GM23248 (cell line): ENCODE measurements around the gene SIK3. TPM values are rescaled to one million over a fixed set of nuclear protein-coding genes. Genes with fewer than 3 reads are reported as not detected.
A peak's percentile ranks its signal among the peaks of the same experiment; 100 is the strongest.

Experiments used
- DNase-seq: peaks from one replicate; pipeline ENCODE4 v3.0.0-alpha.2; 2015
- H2AFZ ChIP-seq: fragments of 200-600 bp; sonication (generic); 2 replicates; pipeline ENCODE4 v1.6.1; 2016; ENCODE audit warnings: antibody characterized with exemption
- H3F3A ChIP-seq: fragments of 200-600 bp; sonication (generic); 2 replicates; pipeline ENCODE4 v1.6.1; 2016; ENCODE audit warnings: mild to moderate bottlenecking, antibody characterized with exemption, mixed run types; ENCODE audit not compliant: insufficient read depth
- H3K27ac ChIP-seq: fragments of 200-600 bp; sonication (generic); 2 replicates; pipeline ENCODE4 v1.5.1; 2016; ENCODE audit warnings: mild to moderate bottlenecking
- H3K27me3 ChIP-seq: fragments of 200-600 bp; sonication (generic); replicated peaks from 2 replicates; pipeline ENCODE4 v1.6.1; 2016; ENCODE audit warnings: mild to moderate bottlenecking; ENCODE audit not compliant: insufficient read depth
- H3K36me3 ChIP-seq: fragments of 200-600 bp; sonication (generic); 2 replicates; pipeline ENCODE4 v1.6.1; 2016; ENCODE audit warnings: low read depth, mild to moderate bottlenecking
- H3K4me1 ChIP-seq: fragments of 200-600 bp; sonication (generic); 2 replicates; pipeline ENCODE4 v1.6.1; 2016; ENCODE audit warnings: mild to moderate bottlenecking; ENCODE audit not compliant: insufficient read depth
- H3K4me2 ChIP-seq: fragments of 200-600 bp; sonication (generic); one replicate; pipeline ENCODE4 v1.6.1; 2016; ENCODE audit warnings: mild to moderate bottlenecking; ENCODE audit not compliant: unreplicated experiment
- H3K4me3 ChIP-seq: fragments of 200-600 bp; sonication (generic); 2 replicates; pipeline ENCODE4 v1.5.1; 2016; ENCODE audit warnings: mild to moderate bottlenecking
- H3K79me2 ChIP-seq: fragments of 200-600 bp; sonication (generic); 2 replicates; pipeline ENCODE4 v1.6.1; 2016; ENCODE audit warnings: mild to moderate bottlenecking; ENCODE audit not compliant: insufficient read depth
- H3K9ac ChIP-seq: fragments of 200-600 bp; sonication (generic); 2 replicates; pipeline ENCODE4 v1.6.1; 2016; ENCODE audit warnings: mild to moderate bottlenecking
- H3K9me2 ChIP-seq: fragments of 200-600 bp; sonication (generic); 2 replicates; pipeline ENCODE4 v1.6.1; 2016; ENCODE audit warnings: mixed run types, mild to moderate bottlenecking, moderate library complexity; ENCODE audit not compliant: insufficient read depth
- H3K9me3 ChIP-seq: fragments of 200-600 bp; sonication (generic); one replicate; pipeline ENCODE4 v1.6.1; 2017; ENCODE audit warnings: low read depth
- H4K20me1 ChIP-seq: fragments of 200-600 bp; sonication (generic); 2 replicates; pipeline ENCODE4 v1.6.0; 2016; ENCODE audit not compliant: insufficient read depth
- EZH2 ChIP-seq: fragments of 200-600 bp; sonication (generic); IDR thresholded peaks from 2 replicates; pipeline ENCODE4 v1.6.1; 2018; ENCODE audit warnings: antibody characterized with exemption, mild to moderate bottlenecking; ENCODE audit not compliant: insufficient read depth, poor library complexity, severe bottlenecking
- EZH2phosphoT487 ChIP-seq: fragments of 200-600 bp; sonication (generic); IDR thresholded peaks from 2 replicates; pipeline ENCODE4 v1.6.1; 2018; ENCODE audit warnings: antibody characterized with exemption, moderate library complexity, mild to moderate bottlenecking, low read depth; ENCODE audit not compliant: insufficient read depth
- WGBS, 2 experiments: methylation state at CpG; one replicate each; pipeline ENCODE4 v1.1.6; 2015 to 2017; ENCODE audit warnings: low lambda C conversion rate in 2 of 2, low coverage in 1 of 2; ENCODE audit errors: missing lambda C conversion rate in 2 of 2; 5-methylcytosine and 5-hydroxymethylcytosine counted together
- in situ Hi-C: fragments of 300-500 bp; cut with MboI; formaldehyde crosslinking; loops from 2 replicates; pipeline ENCODE4 v1.15.0; 2020
- polyA plus RNA-seq: library from polyadenylated mRNA; unstranded; fragments of >200 nt; fragmentation: Nextera tagmentation; extraction: Ambion mirVana; gene quantifications from 2 replicates; pipeline ENCODE4 v1.2.1, GENCODE V29; 2016
- total RNA-seq: library from RNA; depleted of rRNA; stranded (reverse); fragments of >200 nt; shearing (Covaris generic); gene quantifications from 2 replicates; pipeline ENCODE4 v1.2.3, GENCODE V29; 2014

The SIK3 gene
- total and polyA plus RNA-seq, 2 experiments from 2014 or later, result 4.2 to 15.5 TPM

- no peak overlapping the region for H3K9ac ChIP-seq
- H3K27ac ChIP-seq, result no peak overlapping the region
- H4K20me1 ChIP-seq, result no peaks in the 10 kb centered on the region
- H3K4me3 ChIP-seq, result no peak overlapping the region
- 95% methylated on average over 12 of the region's 12 CpGs for WGBS, 2 experiments
- H2AFZ ChIP-seq, result no peak overlapping the region
- no peak for DNase-seq
- in situ Hi-C loops, result no loop called here
- H3K9me3 ChIP-seq, result no peaks in the 10 kb centered on the region
- H3F3A ChIP-seq, result peaks cover 14% of the 10 kb centered on the region; the same call in 1 of the 2 replicates
- no peaks in the 10 kb centered on the region for H3K27me3 ChIP-seq
- TF ChIP-seq EZH2, result no peak
- no peak for TF ChIP-seq EZH2phosphoT487
- H3K79me2 ChIP-seq, result no peaks in the 10 kb centered on the region
- H3K4me2 ChIP-seq, result no peak overlapping the region
- H3K36me3 ChIP-seq, result no peaks in the 10 kb centered on the region
- no peaks in the 10 kb centered on the region for H3K9me2 ChIP-seq
- peaks cover 15% of the 10 kb centered on the region for H3K4me1 ChIP-seq
These were observed 181.3 kb downstream of the SIK3 start for GRCh38 chr11:116916886-116917285.

- no peak overlapping the region for H3K4me3 ChIP-seq
- TF ChIP-seq EZH2phosphoT487, result no peak
- TF ChIP-seq EZH2, result no peak
- H3K9ac ChIP-seq, result no peak overlapping the region
- no peak for DNase-seq
- no peaks in the 10 kb centered on the region for H4K20me1 ChIP-seq
- no peak overlapping the region for H3K27ac ChIP-seq
- no peak overlapping the region for H3K4me2 ChIP-seq
- no peaks in the 10 kb centered on the region for H3K9me3 ChIP-seq
- WGBS, 2 experiments, result 100% methylated on average over 2 of the region's 2 CpGs
- H3K79me2 ChIP-seq, result no peaks in the 10 kb centered on the region
- no peak overlapping the region for H2AFZ ChIP-seq
- in situ Hi-C loops, result no loop called here
- H3K27me3 ChIP-seq, result no peaks in the 10 kb centered on the region
- peaks cover 15% of the 10 kb centered on the region for H3K4me1 ChIP-seq
- H3K9me2 ChIP-seq, result no peaks in the 10 kb centered on the region
- H3K36me3 ChIP-seq, result no peaks in the 10 kb centered on the region
- H3F3A ChIP-seq, result peaks cover 14% of the 10 kb centered on the region; the same call in 1 of the 2 replicates
These were observed 182.2 kb downstream of the SIK3 start for GRCh38 chr11:116916052-116916451.

DNA sequence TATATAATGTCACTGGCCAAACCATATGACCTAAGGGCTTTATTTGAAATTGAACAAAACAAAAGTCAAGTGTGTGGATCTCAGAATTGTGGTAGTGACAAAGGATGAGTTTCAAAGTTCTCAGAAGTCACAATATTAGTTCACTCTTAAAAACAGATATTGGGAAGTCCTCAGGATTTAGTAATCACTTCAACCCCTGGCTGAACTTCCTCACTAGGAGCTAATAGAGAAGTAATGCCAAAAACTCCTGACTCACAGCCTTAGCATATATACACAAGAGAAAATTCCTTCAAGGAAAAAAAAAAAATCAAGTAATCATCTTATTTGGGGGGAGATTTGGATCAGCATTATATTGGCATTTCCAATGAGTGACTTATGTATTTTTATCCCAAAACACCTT, 185.2 kb downstream of the SIK3 start:
- no peaks in the 10 kb centered on the region for H3K79me2 ChIP-seq
- H3K4me2 ChIP-seq, result peak overlapping the region; percentile 46
- no peak overlapping the region; the same call in 1 of the 2 replicates for H3K27ac ChIP-seq
- H3F3A ChIP-seq, result peaks cover 14% of the 10 kb centered on the region; the same call in 1 of the 2 replicates
- TF ChIP-seq EZH2, result no peak
- TF ChIP-seq EZH2phosphoT487, result no peak
- H3K9ac ChIP-seq, result no peak overlapping the region
- H3K27me3 ChIP-seq, result no peaks in the 10 kb centered on the region
- no peaks in the 10 kb centered on the region for H3K36me3 ChIP-seq
- no peaks in the 10 kb centered on the region for H3K9me3 ChIP-seq
- no peaks in the 10 kb centered on the region for H4K20me1 ChIP-seq
- H3K4me3 ChIP-seq, result no peak overlapping the region
- peaks cover 15% of the 10 kb centered on the region for H3K4me1 ChIP-seq
- in situ Hi-C loops, result no loop called here
- peak; percentile 90 for DNase-seq
- no peaks in the 10 kb centered on the region for H3K9me2 ChIP-seq
- no peak overlapping the region for H2AFZ ChIP-seq

DNA sequence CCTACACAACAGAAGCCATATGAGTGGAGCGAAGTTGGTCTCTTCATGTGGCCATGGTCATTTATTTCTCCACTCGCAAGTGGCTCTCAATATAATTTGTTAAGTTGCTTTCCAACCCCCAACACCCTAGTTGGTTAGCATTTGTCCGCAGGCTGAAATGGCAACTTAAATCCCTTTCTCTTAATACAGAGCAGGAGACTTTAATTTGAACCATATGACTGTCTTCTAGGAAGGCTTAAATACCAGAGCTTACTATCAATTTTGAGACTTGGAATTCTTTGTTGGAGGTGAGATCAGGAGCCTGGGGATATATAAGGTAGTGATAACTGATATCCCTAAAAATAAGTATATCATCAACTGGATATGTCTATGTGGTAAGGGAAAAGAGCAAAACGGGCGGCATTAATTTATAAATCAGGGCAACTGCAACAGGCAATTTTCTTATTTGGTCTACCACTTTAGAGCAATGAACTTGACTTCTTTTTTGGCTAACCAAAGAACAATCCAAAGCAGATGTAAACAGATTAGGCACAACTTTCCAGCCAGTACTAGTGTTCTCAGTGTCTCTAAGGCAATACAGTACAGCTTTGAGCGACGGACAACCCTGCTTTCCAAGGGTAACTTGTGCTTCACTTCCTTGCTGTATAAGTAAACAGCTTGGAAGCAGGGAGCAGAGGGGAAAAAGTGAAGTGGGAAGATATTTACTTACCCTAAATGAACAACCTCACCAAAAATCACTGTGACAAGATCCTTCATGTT, 186.1 kb downstream of the SIK3 start:
- H3K9me2 ChIP-seq, result no peaks in the 10 kb centered on the region
- WGBS, 2 experiments, result 69 to 73% methylated on average over 7 of the region's 7 CpGs
- no peaks in the 10 kb centered on the region for H3K36me3 ChIP-seq
- TF ChIP-seq EZH2phosphoT487, result no peak
- TF ChIP-seq EZH2, result no peak
- no peaks in the 10 kb centered on the region for H3K9me3 ChIP-seq
- no peaks in the 10 kb centered on the region for H3K27me3 ChIP-seq
- H3K9ac ChIP-seq, result no peak overlapping the region
- in situ Hi-C loops, result no loop called here
- H2AFZ ChIP-seq, result no peak overlapping the region
- H4K20me1 ChIP-seq, result no peaks in the 10 kb centered on the region
- H3K4me1 ChIP-seq, result peaks cover 15% of the 10 kb centered on the region
- H3K79me2 ChIP-seq, result no peaks in the 10 kb centered on the region
- peak; percentile 14 for DNase-seq
- no peak overlapping the region for H3K27ac ChIP-seq
- H3K4me3 ChIP-seq, result no peak overlapping the region
- peak overlapping the region; percentile 46 for H3K4me2 ChIP-seq
- H3F3A ChIP-seq, result peaks cover 14% of the 10 kb centered on the region; the same call in 1 of the 2 replicates
